WTC11 (cell line): ENCODE measurements around the gene C16orf54.

ENCODE experiments used
- FOXK1 ChIP-seq: sonication (generic); formaldehyde crosslinking; IDR thresholded peaks from 2 replicates; pipeline ENCODE4 v1.8.0; 2022; ENCODE audit warnings: mild to moderate bottlenecking, moderate library complexity, missing genetic modification reagents
- STAT6 ChIP-seq: sonication (generic); formaldehyde crosslinking; conservative IDR thresholded peaks from 2 replicates; pipeline ENCODE4 v1.8.1; 2023; ENCODE audit warnings: mild to moderate bottlenecking, low read depth, missing genetic modification reagents, moderate library complexity

GRCh38 chr16:29720703-29721102 lies 25.1 kb downstream of the C16orf54 start:
- TF ChIP-seq STAT6 (CRISPR knock-in tag) (no peak), FOXK1 (CRISPR knock-in tag) (no peak)
